Endothelial cell of umbilical vein (primary cell): Measurements from ENCODE around the gene IPPK. TPM values are rescaled to one million over a fixed set of nuclear protein-coding genes. Genes with fewer than 3 reads are reported as not detected.

Experiments
- BruUV-seq: library from RNA; stranded (reverse); fragments of 400-500 nt; replicated peaks from 2 replicates; lab custom pipeline; 2021; lab: Mats Ljungman, UMichigan
- CTCF ChIA-PET: fragments of 300-600, 350-600 bp; sonication (Branson Sonifier 250); formaldehyde crosslinking; loops from one replicate; lab custom pipeline; 2021; ENCODE audit warnings: antibody characterized with exemption, inconsistent platforms; lab: Charles Lee
- POLR2A ChIA-PET: fragments of 300-600, 350-600 bp; sonication (Branson Sonifier 250); formaldehyde crosslinking; loops from one replicate; lab custom pipeline; 2021; ENCODE audit warnings: antibody characterized with exemption, inconsistent platforms; lab: Charles Lee
- DNase-seq: peaks from one replicate; pipeline ENCODE4 v3.0.0-alpha.2; 2011; ENCODE audit warnings: low read depth, low spot score
- FAIRE-seq: peaks from 2 replicates; lab custom pipeline; 2011; peaks lifted over from hg19 to GRCh38; lab: Jason Lieb, UNC
- H2AFZ ChIP-seq: 2 replicates; pipeline ENCODE4 v1.6.0; 2012; ENCODE audit warnings: low read depth, low read length, control low read depth, inconsistent platforms
- H3K27ac ChIP-seq: 2 replicates; pipeline ENCODE4 v1.5.1; 2011; ENCODE audit warnings: low read depth, mild to moderate bottlenecking, control low read depth, low read length, moderate library complexity; ENCODE audit not compliant: insufficient read depth
- H3K27me3 ChIP-seq, 2 experiments: 2 replicates each; pipeline versions ENCODE4 v1.6.0 to v1.6.1; 2011; ENCODE audit warnings: low read length in 2 of 2, mixed read lengths in 1 of 2; ENCODE audit not compliant: control insufficient read depth in 2 of 2, insufficient read depth in 2 of 2
- H3K36me3 ChIP-seq, 2 experiments: 2 replicates in 1 of 2; 3 replicates in 1 of 2; pipeline ENCODE4 v1.5.1; 2011; ENCODE audit warnings: low read length in 2 of 2, mild to moderate bottlenecking in 1 of 2, moderate library complexity in 1 of 2; ENCODE audit not compliant: control insufficient read depth in 2 of 2, insufficient read depth in 2 of 2; ENCODE audit errors: extremely low read depth in 1 of 2
- H3K4me1 ChIP-seq: 3 replicates; pipeline ENCODE4 v1.5.1; 2011; ENCODE audit warnings: mild to moderate bottlenecking, low read length; ENCODE audit not compliant: control insufficient read depth, insufficient read depth; ENCODE audit errors: extremely low read depth
- H3K4me2 ChIP-seq: 2 replicates; pipeline ENCODE4 v1.6.1; 2011; ENCODE audit warnings: low read length, control low read depth, mixed read lengths; ENCODE audit not compliant: insufficient read depth
- H3K4me3 ChIP-seq, 3 experiments: fragments of 200-600 bp in 1 of 3; sonication (generic), shearing (Covaris generic) in 1 of 3; replicated peaks in 1 of 3; 2 replicates each; pipeline ENCODE4 v1.5.1; 2011 to 2016; ENCODE audit warnings: control low read depth in 3 of 3, low read length in 3 of 3, mild to moderate bottlenecking in 2 of 3, inconsistent platforms in 1 of 3, low read depth in 1 of 3, moderate library complexity in 1 of 3; ENCODE audit not compliant: insufficient read depth in 1 of 3
- H3K79me2 ChIP-seq: 2 replicates; pipeline ENCODE4 v1.6.0; 2012; ENCODE audit warnings: low read length, inconsistent platforms; ENCODE audit not compliant: control insufficient read depth, insufficient read depth
- H3K9ac ChIP-seq: replicated peaks from 2 replicates; pipeline ENCODE3; 2011; ENCODE audit warnings: low read length, control low read depth; ENCODE audit not compliant: insufficient read depth; ENCODE audit errors: extremely low read depth
- H3K9me1 ChIP-seq: replicated peaks from 3 replicates; pipeline ENCODE4 v1.6.0; 2011; ENCODE audit warnings: mild to moderate bottlenecking, low read length; ENCODE audit not compliant: control insufficient read depth, insufficient read depth; ENCODE audit errors: extremely low read depth
- H3K9me3 ChIP-seq: replicated peaks from 2 replicates; pipeline ENCODE4 v1.5.1; 2012; ENCODE audit warnings: low read length, inconsistent platforms; ENCODE audit not compliant: control insufficient read depth, insufficient read depth
- H4K20me1 ChIP-seq: replicated peaks from 2 replicates; pipeline ENCODE3; 2011; ENCODE audit warnings: mild to moderate bottlenecking, low read length; ENCODE audit not compliant: control insufficient read depth, insufficient read depth; ENCODE audit errors: extremely low read depth
- CTCF ChIP-seq, 2 donors: IDR thresholded peaks; 1 replicate in 1 of 2; 2 replicates in 1 of 2; pipeline ENCODE4 v1.5.1; 2011; ENCODE audit warnings: low read length in 2 of 2, mild to moderate bottlenecking in 2 of 2, moderate library complexity in 2 of 2, control low read depth in 1 of 2, inconsistent platforms in 1 of 2, low read depth in 1 of 2; ENCODE audit not compliant: insufficient read depth in 1 of 2; ENCODE audit errors: extremely low read depth in 1 of 2
- EZH2 ChIP-seq: IDR thresholded peaks from 2 replicates; pipeline ENCODE4 v1.6.1; 2012; ENCODE audit warnings: borderline replicate concordance, low read depth, mild to moderate bottlenecking, moderate library complexity, low read length, inconsistent platforms; ENCODE audit not compliant: severe bottlenecking
- FOS ChIP-seq: IDR thresholded peaks from 2 replicates; pipeline ENCODE4 v1.6.1; 2011; ENCODE audit warnings: mild to moderate bottlenecking, low read length, moderate library complexity, borderline replicate concordance; ENCODE audit not compliant: insufficient read depth
- GATA2 ChIP-seq: IDR thresholded peaks from 2 replicates; pipeline ENCODE4 v1.7.0; 2011; ENCODE audit warnings: low read depth, mild to moderate bottlenecking, moderate library complexity, mixed read lengths, low read length; ENCODE audit not compliant: insufficient read length, insufficient read depth
- JUN ChIP-seq: IDR thresholded peaks from 2 replicates; pipeline ENCODE4 v1.6.1; 2011; ENCODE audit warnings: borderline replicate concordance, low read depth; ENCODE audit not compliant: insufficient read length, insufficient read depth
- MAX ChIP-seq: IDR thresholded peaks from 2 replicates; pipeline ENCODE4 v1.6.1; 2011; ENCODE audit not compliant: insufficient read depth, insufficient read length
- MYC ChIP-seq: IDR thresholded peaks from one replicate; pipeline ENCODE4 v1.6.1; 2011; ENCODE audit warnings: mild to moderate bottlenecking, low read depth, low read length
- POLR2A ChIP-seq: IDR thresholded peaks from 2 replicates; pipeline ENCODE4 v1.6.1; 2012; ENCODE audit warnings: low read depth, mild to moderate bottlenecking, control low read depth, low read length
- POLR2AphosphoS5 ChIP-seq: IDR thresholded peaks from 2 replicates; pipeline ENCODE4 v1.6.1; 2012; ENCODE audit warnings: low read depth, mild to moderate bottlenecking, control low read depth, low read length, moderate library complexity; ENCODE audit not compliant: insufficient read depth
- dilution Hi-C: fragments of 300-500 bp; cut with MboI; formaldehyde crosslinking; loops from one replicate; pipeline ENCODE4 v1.15.0; 2019; ENCODE audit warnings: low sequenced_read_pairs; ENCODE audit not compliant: extremely low pct_ligation_motif_present
- intact Hi-C: fragments of 100-400 bp; cut with micrococcal nuclease; formaldehyde crosslinking; loops from one replicate; pipeline ENCODE4 v1.10.0; 2022
- polyA plus RNA-seq, 4 experiments: library from polyadenylated mRNA; depleted of rRNA in 3 of 4; stranded (reverse) in 3 of 4; unstranded in 1 of 4; fragments of >200 nt; gene quantifications; 2 replicates each; pipeline versions ENCODE4 v1.2.1 to v1.2.3, GENCODE V29; 2011 to 2012; ENCODE audit warnings: missing spikeins in 1 of 4
- total RNA-seq: library from RNA; stranded (reverse); gene quantifications from 2 replicates; pipeline ENCODE4 v1.2.3, GENCODE V29; 2021

IPPK gene
- total and polyA plus RNA-seq, 2 donors (not counting 3 experiments of a cell fraction or from before 2014, with no cell fraction given), result 14.0 to 28.0 TPM

- no peak for DNase-seq
- intact Hi-C loops, result loop anchor here (5.0 kb wide), 1 partner anchor 58 kb away; no protein-coding TSS in a partner anchor
- H3K9me3 ChIP-seq, result no peaks in the 10 kb centered on the region
- no peak for TF ChIP-seq GATA2
- no peak for TF ChIP-seq JUN
- TF ChIP-seq FOS, result no peak
- no peak for TF ChIP-seq POLR2AphosphoS5
- no peak for TF ChIP-seq CTCF (IDR thresholded peaks at IDR 0.05; ENCODE audit: extremely low read depth in 1 of 2, insufficient read depth in 1 of 2, low read depth in 1 of 2, low read length in 2 of 2)
- TF ChIP-seq POLR2A, result no peak
- TF ChIP-seq MYC, result no peak
- no peak for TF ChIP-seq MAX
- TF ChIP-seq EZH2, result no peak
- no peak overlapping the region for H2AFZ ChIP-seq
- peaks cover 19% of the 10 kb centered on the region for H3K79me2 ChIP-seq
- POLR2A ChIA-PET, result no interaction called here
- no peaks in the 10 kb centered on the region for H3K27me3 ChIP-seq
- H4K20me1 ChIP-seq, result no peaks in the 10 kb centered on the region
- peaks cover 10 to 21% of the 10 kb centered on the region in 2 experiments for H3K36me3 ChIP-seq
- no peak for FAIRE-seq
- no peak overlapping the region for H3K27ac ChIP-seq
- no peaks in the 10 kb centered on the region for H3K9me1 ChIP-seq
- CTCF ChIA-PET, result interaction anchor here (0.8 to 1.0 kb wide), 2 partner anchors 9 to 142 kb away, joined by 3 to 4 read pairs; no protein-coding TSS in a partner anchor
- dilution Hi-C loops, result no loop called here
- no peak overlapping the region for H3K4me3 ChIP-seq
- H3K4me1 ChIP-seq, result peaks cover 3% of the 10 kb centered on the region
- no peak overlapping the region for H3K9ac ChIP-seq
- BruUV-seq, result no TSS peak
- H3K4me2 ChIP-seq, result no peak overlapping the region
Measured at GRCh38 chr9:92649007-92649406, 20.9 kb downstream of the IPPK start.
